Measurements from ENCODE around the gene RNF223. TPM values are rescaled to one million over a fixed set of nuclear protein-coding genes. Genes with fewer than 3 reads are reported as not detected.

The RNF223 gene
- polyA plus RNA-seq, 4 donors, result 0.15 to 0.45 (median 0.18) TPM; not detected in 1

GRCh38 chr1:1054971-1055370 lies 19.1 kb downstream of the RNF223 start:
- Histone ChIP-seq H3K4me1 (ENCODE audit: control insufficient read depth in 3 of 3, insufficient read depth in 2 of 3, low read depth in 1 of 3, low read length in 2 of 3) (peaks cover 0 to 9% (median 2%) of the 10 kb centered on the region in 3 donors), H3K27ac (ENCODE audit: low read depth in 1 of 3, low read length in 2 of 3) (no peak overlapping the region), H3K27me3 (ENCODE audit: control insufficient read depth in 3 of 3, insufficient read depth in 3 of 3, low read length in 3 of 3) (peaks cover 7 to 32% (median 8%) of the 10 kb centered on the region in 3 donors), H3K36me3 (ENCODE audit: control insufficient read depth in 3 of 3, insufficient read depth in 2 of 3, low read depth in 1 of 3, low read length in 3 of 3) (peaks cover 3 to 61% (median 4%) of the 10 kb centered on the region in 3 donors), H3K4me3 (ENCODE audit: low read depth in 1 of 3, low read length in 3 of 3) (no peak overlapping the region), H3K9me3 (ENCODE audit: control insufficient read depth in 2 of 2, insufficient read depth in 1 of 2, low read depth in 1 of 2, low read length in 1 of 2) (no peaks in the 10 kb centered on the region)
- FAIRE-seq (no peak), DNase-seq (no peak)
- 88 to 92% (median 91%) methylated on average over 22 to 23 of the region's 23 CpGs for WGBS, 3 donors

- H3K4me1 ChIP-seq (ENCODE audit: control insufficient read depth in 3 of 3, insufficient read depth in 2 of 3, low read depth in 1 of 3, low read length in 2 of 3), result peaks cover 0 to 5% (median 2%) of the 10 kb centered on the region in 3 donors
- no peaks in the 10 kb centered on the region for H3K9me3 ChIP-seq (ENCODE audit: control insufficient read depth in 2 of 2, insufficient read depth in 1 of 2, low read depth in 1 of 2, low read length in 1 of 2)
- no peak overlapping the region for H3K27ac ChIP-seq (ENCODE audit: low read depth in 1 of 3, low read length in 2 of 3)
- FAIRE-seq (no peak), DNase-seq (no peak)
- 93 to 95% (median 93%) methylated on average over 18 of the region's 18 CpGs for WGBS, 3 donors
- no peak overlapping the region for H3K4me3 ChIP-seq (ENCODE audit: low read depth in 1 of 3, low read length in 3 of 3)
- H3K27me3 ChIP-seq (ENCODE audit: control insufficient read depth in 3 of 3, insufficient read depth in 3 of 3, low read length in 3 of 3), result peaks cover 3 to 27% (median 7%) of the 10 kb centered on the region in 3 donors
- peaks cover 4 to 67% (median 5%) of the 10 kb centered on the region in 3 donors for H3K36me3 ChIP-seq (ENCODE audit: control insufficient read depth in 3 of 3, insufficient read depth in 2 of 3, low read depth in 1 of 3, low read length in 3 of 3)
Observed at GRCh38 chr1:1054099-1054700, 19.9 kb downstream of the RNF223 start.

GRCh38 chr1:1053682-1054081 lies 20.4 kb downstream of the RNF223 start:
- Histone ChIP-seq H3K36me3 (ENCODE audit: control insufficient read depth in 3 of 3, insufficient read depth in 2 of 3, low read depth in 1 of 3, low read length in 3 of 3) (peaks cover 4 to 71% (median 5%) of the 10 kb centered on the region in 3 donors), H3K27me3 (ENCODE audit: control insufficient read depth in 3 of 3, insufficient read depth in 3 of 3, low read length in 3 of 3) (peaks cover under 1 to 22% (median 2%) of the 10 kb centered on the region in 3 donors), H3K27ac (ENCODE audit: low read depth in 1 of 3, low read length in 2 of 3) (no peak overlapping the region), H3K4me3 (ENCODE audit: low read depth in 1 of 3, low read length in 3 of 3) (no peak overlapping the region), H3K9me3 (ENCODE audit: control insufficient read depth in 2 of 2, insufficient read depth in 1 of 2, low read depth in 1 of 2, low read length in 1 of 2) (no peaks in the 10 kb centered on the region), H3K4me1 (ENCODE audit: control insufficient read depth in 3 of 3, insufficient read depth in 2 of 3, low read depth in 1 of 3, low read length in 2 of 3) (peaks cover 0 to under 1% (median 0%) of the 10 kb centered on the region in 3 donors)
- 95% methylated on average over 18 of the region's 18 CpGs for WGBS, 3 donors
- DNase-seq (no peak), FAIRE-seq (no peak)

- Histone ChIP-seq H3K9me3 (ENCODE audit: control insufficient read depth in 2 of 2, insufficient read depth in 1 of 2, low read depth in 1 of 2, low read length in 1 of 2) (no peaks in the 10 kb centered on the region), H3K27me3 (ENCODE audit: control insufficient read depth in 3 of 3, insufficient read depth in 3 of 3, low read length in 3 of 3) (peaks cover 0 to 15% (median 0%) of the 10 kb centered on the region in 3 donors), H3K36me3 (ENCODE audit: control insufficient read depth in 3 of 3, insufficient read depth in 2 of 3, low read depth in 1 of 3, low read length in 3 of 3) (peaks cover 4 to 74% (median 5%) of the 10 kb centered on the region in 3 donors), H3K27ac (ENCODE audit: low read depth in 1 of 3, low read length in 2 of 3) (no peak overlapping the region), H3K4me1 (ENCODE audit: control insufficient read depth in 3 of 3, insufficient read depth in 2 of 3, low read depth in 1 of 3, low read length in 2 of 3) (no peaks in the 10 kb centered on the region), H3K4me3 (ENCODE audit: low read depth in 1 of 3, low read length in 3 of 3) (no peak overlapping the region)
- FAIRE-seq, result no peak
- 82 to 92% (median 92%) methylated on average over 15 of the region's 15 CpGs for WGBS, 3 donors
- no peak for DNase-seq
Observed at GRCh38 chr1:1053022-1053421, 21.1 kb downstream of the RNF223 start.

GRCh38 chr1:1052003-1052840 lies 21.9 kb downstream of the RNF223 start:
- H3K4me3 ChIP-seq (ENCODE audit: low read depth in 1 of 3, low read length in 3 of 3), result no peak overlapping the region
- H3K27me3 ChIP-seq (ENCODE audit: control insufficient read depth in 3 of 3, insufficient read depth in 3 of 3, low read length in 3 of 3), result peaks cover 0 to 8% (median 0%) of the 10 kb centered on the region in 3 donors
- DNase-seq (no peak), FAIRE-seq (no peak)
- 94 to 95% (median 94%) methylated on average over 29 of the region's 29 CpGs for WGBS, 3 donors
- H3K27ac ChIP-seq (ENCODE audit: low read depth in 1 of 3, low read length in 2 of 3), result no peak overlapping the region
- no peaks in the 10 kb centered on the region for H3K4me1 ChIP-seq (ENCODE audit: control insufficient read depth in 3 of 3, insufficient read depth in 2 of 3, low read depth in 1 of 3, low read length in 2 of 3)
- no peaks in the 10 kb centered on the region for H3K9me3 ChIP-seq (ENCODE audit: control insufficient read depth in 2 of 2, insufficient read depth in 1 of 2, low read depth in 1 of 2, low read length in 1 of 2)
- peaks cover 4 to 81% (median 5%) of the 10 kb centered on the region in 3 donors for H3K36me3 ChIP-seq (ENCODE audit: control insufficient read depth in 3 of 3, insufficient read depth in 2 of 3, low read depth in 1 of 3, low read length in 3 of 3)

GRCh38 chr1:1051127-1051810 lies 22.8 kb downstream of the RNF223 start:
- no peak overlapping the region for H3K27ac ChIP-seq (ENCODE audit: low read depth in 1 of 3, low read length in 2 of 3)
- WGBS, 3 donors, result 69 to 91% (median 79%) methylated on average over 31 to 46 of the region's 46 CpGs
- no peaks in the 10 kb centered on the region for H3K4me1 ChIP-seq (ENCODE audit: control insufficient read depth in 3 of 3, insufficient read depth in 2 of 3, low read depth in 1 of 3, low read length in 2 of 3)
- DNase-seq, result no peak
- FAIRE-seq, result no peak
- no peak overlapping the region for H3K4me3 ChIP-seq (ENCODE audit: low read depth in 1 of 3, low read length in 3 of 3)
- no peaks in the 10 kb centered on the region for H3K9me3 ChIP-seq (ENCODE audit: control insufficient read depth in 2 of 2, insufficient read depth in 1 of 2, low read depth in 1 of 2, low read length in 1 of 2)
- H3K36me3 ChIP-seq (ENCODE audit: control insufficient read depth in 3 of 3, insufficient read depth in 2 of 3, low read depth in 1 of 3, low read length in 3 of 3), result peaks cover 4 to 91% (median 8%) of the 10 kb centered on the region in 3 donors
- no peaks in the 10 kb centered on the region for H3K27me3 ChIP-seq (ENCODE audit: control insufficient read depth in 3 of 3, insufficient read depth in 3 of 3, low read length in 3 of 3)

GRCh38 chr1:1050577-1051052 lies 23.5 kb downstream of the RNF223 start:
- 60 to 88% (median 63%) methylated on average over 29 to 32 of the region's 32 CpGs for WGBS, 3 donors
- Histone ChIP-seq H3K4me3 (ENCODE audit: low read depth in 1 of 3, low read length in 3 of 3) (no peak overlapping the region), H3K27ac (ENCODE audit: low read depth in 1 of 3, low read length in 2 of 3) (no peak overlapping the region), H3K4me1 (ENCODE audit: control insufficient read depth in 3 of 3, insufficient read depth in 2 of 3, low read depth in 1 of 3, low read length in 2 of 3) (no peaks in the 10 kb centered on the region), H3K27me3 (ENCODE audit: control insufficient read depth in 3 of 3, insufficient read depth in 3 of 3, low read length in 3 of 3) (no peaks in the 10 kb centered on the region), H3K36me3 (ENCODE audit: control insufficient read depth in 3 of 3, insufficient read depth in 2 of 3, low read depth in 1 of 3, low read length in 3 of 3) (peaks cover 4 to 92% (median 8%) of the 10 kb centered on the region in 3 donors), H3K9me3 (ENCODE audit: control insufficient read depth in 2 of 2, insufficient read depth in 1 of 2, low read depth in 1 of 2, low read length in 1 of 2) (no peaks in the 10 kb centered on the region)
- no peak for FAIRE-seq
- peak in 1 of 2 donors; percentile 45 for DNase-seq

All from small intestine (tissue), 7 donors.